GM12873 (cell line): ENCODE results near the gene HNF4A.

Source experiments
- TF ChIP-seq, protein P1 (sequence below): IDR thresholded peaks from 2 replicates; pipeline ENCODE4 v1.5.1; 2012; ENCODE audit warnings: low read depth, mild to moderate bottlenecking, moderate library complexity, low read length, control low read depth; ENCODE audit not compliant: insufficient read depth; ENCODE audit errors: missing control alignments

HNF4A gene

DNA sequence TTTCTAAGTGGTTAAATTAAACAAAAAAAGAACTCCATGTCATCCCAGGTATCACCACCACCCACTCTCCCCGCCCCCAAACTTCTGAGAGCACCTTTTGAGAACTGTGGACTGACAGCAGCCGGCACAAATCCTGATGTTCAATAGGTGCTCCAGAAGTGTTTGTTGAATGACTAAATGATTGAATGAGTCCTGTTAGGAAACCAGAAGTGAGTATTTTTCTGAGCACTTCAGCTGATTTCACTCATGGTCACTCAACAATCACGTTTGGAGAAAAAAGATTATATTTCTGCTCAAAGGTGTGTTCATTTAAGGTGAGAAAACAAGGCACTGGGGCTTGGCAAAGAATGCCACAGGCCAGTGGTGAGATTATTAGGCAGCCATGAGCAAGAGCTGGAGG, 6.2 kb upstream of the HNF4A start:
- TF ChIP-seq, protein P1, sequence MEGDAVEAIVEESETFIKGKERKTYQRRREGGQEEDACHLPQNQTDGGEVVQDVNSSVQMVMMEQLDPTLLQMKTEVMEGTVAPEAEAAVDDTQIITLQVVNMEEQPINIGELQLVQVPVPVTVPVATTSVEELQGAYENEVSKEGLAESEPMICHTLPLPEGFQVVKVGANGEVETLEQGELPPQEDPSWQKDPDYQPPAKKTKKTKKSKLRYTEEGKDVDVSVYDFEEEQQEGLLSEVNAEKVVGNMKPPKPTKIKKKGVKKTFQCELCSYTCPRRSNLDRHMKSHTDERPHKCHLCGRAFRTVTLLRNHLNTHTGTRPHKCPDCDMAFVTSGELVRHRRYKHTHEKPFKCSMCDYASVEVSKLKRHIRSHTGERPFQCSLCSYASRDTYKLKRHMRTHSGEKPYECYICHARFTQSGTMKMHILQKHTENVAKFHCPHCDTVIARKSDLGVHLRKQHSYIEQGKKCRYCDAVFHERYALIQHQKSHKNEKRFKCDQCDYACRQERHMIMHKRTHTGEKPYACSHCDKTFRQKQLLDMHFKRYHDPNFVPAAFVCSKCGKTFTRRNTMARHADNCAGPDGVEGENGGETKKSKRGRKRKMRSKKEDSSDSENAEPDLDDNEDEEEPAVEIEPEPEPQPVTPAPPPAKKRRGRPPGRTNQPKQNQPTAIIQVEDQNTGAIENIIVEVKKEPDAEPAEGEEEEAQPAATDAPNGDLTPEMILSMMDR: no peak

DNA sequence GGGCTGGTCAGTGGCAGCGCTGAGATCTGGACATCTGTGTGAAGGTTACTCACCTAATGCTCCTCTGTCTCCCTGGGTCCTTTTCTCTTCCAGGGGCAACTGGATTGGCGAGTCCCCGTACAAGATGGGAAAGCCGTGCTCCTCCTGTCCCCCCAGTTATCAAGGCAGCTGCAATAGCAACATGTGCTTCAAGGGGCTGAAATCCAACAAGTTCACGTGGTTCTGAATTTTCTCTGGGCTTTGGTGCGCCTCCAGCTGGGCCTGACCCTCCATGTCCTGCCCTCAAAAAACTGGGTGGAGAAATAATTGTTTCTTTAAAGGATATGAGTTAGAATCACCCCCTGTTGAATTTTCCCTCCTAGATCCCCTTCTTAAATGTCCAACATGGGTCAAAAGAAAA, 4.9 kb upstream of the HNF4A start:
- TF ChIP-seq, protein P1: no peak

DNA sequence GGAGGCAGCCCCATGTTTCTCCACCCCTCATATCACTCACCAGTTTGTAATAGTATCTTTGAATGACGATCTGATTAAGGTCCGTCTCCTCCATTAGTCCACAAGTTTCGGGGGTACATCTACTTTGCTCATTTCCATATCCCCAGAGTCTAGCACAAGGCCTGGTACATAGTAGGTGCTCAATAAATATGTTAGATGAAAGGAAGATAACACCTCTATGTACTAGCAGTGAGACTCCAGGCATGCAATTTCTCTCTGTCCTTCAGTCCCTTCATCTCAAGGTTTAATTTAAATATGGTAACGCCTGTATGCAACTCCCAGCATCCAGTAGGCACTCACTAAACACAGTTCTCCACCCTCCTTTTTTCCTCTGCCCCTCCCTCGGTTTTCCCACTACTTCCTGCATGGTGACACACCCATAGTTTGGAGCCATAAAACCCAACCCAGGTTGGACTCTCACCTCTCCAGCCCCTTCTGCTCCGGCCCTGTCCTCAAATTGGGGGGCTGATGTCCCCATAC, 461 bp upstream of the HNF4A start:
- TF ChIP-seq, protein P1: no peak

DNA sequence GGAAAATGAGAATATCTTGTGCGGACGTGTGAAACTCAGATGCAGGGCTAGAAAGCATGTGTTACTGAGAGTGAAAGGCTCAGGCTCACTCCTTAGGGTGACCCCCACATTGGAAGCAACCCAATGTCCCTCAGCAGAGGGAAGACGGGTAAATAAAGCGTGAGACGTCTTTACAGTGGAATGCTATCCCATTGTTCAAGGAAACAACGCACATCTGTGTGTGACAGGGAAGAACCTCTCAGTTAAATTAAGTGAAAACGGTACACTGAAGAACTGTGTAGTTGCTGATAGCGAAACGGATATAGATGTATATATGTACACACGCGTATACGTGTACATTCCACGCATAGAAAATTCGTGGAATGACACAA, 839 bp downstream of the HNF4A start:
- TF ChIP-seq, protein P1: no peak

DNA sequence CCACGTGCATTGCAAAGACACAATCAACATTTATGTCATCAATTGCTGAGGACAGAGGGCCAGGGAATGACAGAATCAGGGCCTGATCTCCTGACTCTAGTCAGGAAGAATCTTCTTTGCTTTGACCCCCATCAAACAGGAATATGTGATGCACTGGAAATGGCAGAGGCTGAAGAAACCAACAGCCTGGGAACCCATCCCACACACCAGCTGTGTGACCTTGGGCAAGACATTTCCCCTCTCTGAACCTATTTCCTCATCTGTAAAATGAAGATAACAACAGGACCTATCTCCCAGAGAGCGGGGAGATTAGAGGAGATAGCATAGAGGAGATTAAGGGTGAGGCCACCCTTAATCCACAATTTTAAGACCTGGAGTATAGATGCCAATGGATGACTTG, 1.5 kb downstream of the HNF4A start:
- TF ChIP-seq, protein P1: no peak

DNA sequence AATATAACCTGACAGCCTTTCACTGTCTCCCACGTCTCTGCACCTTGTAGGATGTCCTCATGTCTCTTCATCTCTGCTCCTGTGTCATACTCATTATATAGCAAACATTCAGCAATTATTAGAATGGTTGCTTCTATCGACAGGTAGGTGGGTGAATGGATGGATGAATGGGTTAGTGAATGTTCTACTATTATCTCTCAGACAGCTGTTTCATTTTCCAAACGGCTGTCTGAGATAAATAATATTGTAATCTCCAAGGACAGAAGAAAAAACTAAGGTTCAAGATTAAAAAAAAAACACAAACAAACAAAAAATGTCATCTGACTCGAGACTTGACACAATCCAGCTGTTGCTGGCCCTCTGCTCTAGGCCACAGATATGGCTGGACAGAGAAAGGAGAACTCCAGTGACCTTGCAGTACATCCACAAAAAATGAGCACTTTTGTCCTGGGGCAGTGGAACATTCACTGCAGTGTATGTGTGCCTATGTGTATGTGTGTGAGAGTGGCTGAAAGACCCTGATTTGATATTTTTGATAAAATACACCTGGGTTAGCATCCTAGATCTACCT, 2.1 kb downstream of the HNF4A start:
- TF ChIP-seq, protein P1: no peak

DNA sequence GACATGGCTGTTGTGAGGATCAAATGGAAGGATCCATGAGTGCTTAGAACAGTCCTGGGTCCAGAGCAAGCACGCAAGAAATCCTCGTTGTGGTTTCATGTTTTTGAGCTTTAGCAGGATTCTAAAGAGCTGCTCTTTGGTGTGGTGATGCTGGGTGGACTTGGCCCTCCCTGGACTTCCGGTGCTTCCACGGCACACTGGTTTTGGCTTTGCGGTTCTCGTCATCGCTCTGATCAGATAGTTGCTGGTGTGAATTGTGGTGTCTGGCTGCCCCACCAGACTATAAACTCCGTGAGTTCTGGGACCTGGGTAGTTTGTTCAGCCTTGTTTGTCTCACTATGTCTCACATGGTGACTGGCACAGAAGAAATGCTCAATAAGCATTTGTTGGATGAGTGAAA, 3.3 kb downstream of the HNF4A start:
- TF ChIP-seq, protein P1: no peak
